K562 (cell line): ENCODE measurements around the gene TMEM120B. TPM values are rescaled to one million over a fixed set of nuclear protein-coding genes. Genes with fewer than 3 reads are reported as not detected.

Experiments used
- BCOR ChIP-seq: fragments of 450-650 bp; IDR thresholded peaks from 2 replicates; pipeline ENCODE4 v1.6.1; 2016
- CHD1 ChIP-seq: fragments of 200-600 bp; sonication (generic); IDR thresholded peaks from one replicate; pipeline ENCODE4 v1.6.1; 2012; ENCODE audit warnings: mild to moderate bottlenecking, moderate library complexity, low read length, inconsistent platforms
- ESRRA ChIP-seq: fragments of 450-650 bp; IDR thresholded peaks from 2 replicates; pipeline ENCODE4 v1.6.1; 2014; ENCODE audit warnings: low read depth, mild to moderate bottlenecking, moderate library complexity, borderline replicate concordance
- FOXJ3 ChIP-seq: sonication (generic); formaldehyde crosslinking; IDR thresholded peaks from 2 replicates; pipeline ENCODE4 v1.4.0; 2020; ENCODE audit warnings: mild to moderate bottlenecking, missing genetic modification reagents
- HDAC2 ChIP-seq: fragments of 450-650 bp; IDR thresholded peaks from 2 replicates; pipeline ENCODE4 v1.6.1; 2016; ENCODE audit warnings: mild to moderate bottlenecking
- HDAC8 ChIP-seq: fragments of 450-650 bp; IDR thresholded peaks from 2 replicates; pipeline ENCODE4 v1.6.1; 2016; ENCODE audit warnings: mild to moderate bottlenecking, missing genetic modification characterization, moderate library complexity, missing compliant biosample characterization
- MCM7 ChIP-seq, 2 experiments: fragments of 450-650 bp; IDR thresholded peaks; 2 replicates each; pipeline ENCODE4 v1.6.1; 2016 to 2018
- MED1 ChIP-seq: sonication (generic); formaldehyde crosslinking; IDR thresholded peaks from 2 replicates; pipeline ENCODE4 v1.8.1; 2023; ENCODE audit warnings: missing genetic modification reagents, borderline replicate concordance
- NCOA1 ChIP-seq: fragments of 450-650 bp; IDR thresholded peaks from 2 replicates; pipeline ENCODE4 v1.6.1; 2016; ENCODE audit warnings: low read depth
- NFE2L1 ChIP-seq: fragments of 450-650 bp; IDR thresholded peaks from 2 replicates; pipeline ENCODE4 v1.6.1; 2016; ENCODE audit warnings: missing genetic modification characterization, low read depth, mild to moderate bottlenecking, missing compliant biosample characterization, moderate library complexity, borderline replicate concordance
- POLR2AphosphoS2 ChIP-seq: IDR thresholded peaks from 2 replicates; pipeline ENCODE4 v1.6.1; 2012; ENCODE audit warnings: low read length, improper control_type of control experiment
- PPARD ChIP-seq: fragments of 250-450 bp; sonication (Bioruptor Pico); IDR thresholded peaks from 2 replicates; pipeline ENCODE4 v1.8.0; 2022; ENCODE audit warnings: inconsistent platforms, mild to moderate bottlenecking, moderate library complexity
- PRPF4 ChIP-seq: fragments of 200-400 bp; formaldehyde crosslinking; IDR thresholded peaks from one replicate; pipeline ENCODE4 v1.6.1; 2017; ENCODE audit warnings: low read length, low read depth, mild to moderate bottlenecking; ENCODE audit not compliant: insufficient read depth, poor library complexity, severe bottlenecking
- RNF2 ChIP-seq: sonication (generic); IDR thresholded peaks from 2 replicates; pipeline ENCODE4 v1.6.1; 2016
- SP1 ChIP-seq: sonication (generic); formaldehyde crosslinking; IDR thresholded peaks from 2 replicates; pipeline ENCODE4 v1.8.1; 2022; ENCODE audit warnings: mild to moderate bottlenecking, missing genetic modification reagents
- SUPT5H ChIP-seq: fragments of 450-650 bp; IDR thresholded peaks from 2 replicates; pipeline ENCODE4 v1.6.1; 2016
- TAF1 ChIP-seq: IDR thresholded peaks from 2 replicates; pipeline ENCODE4 v1.6.1; 2011; ENCODE audit warnings: mild to moderate bottlenecking, low read length, moderate library complexity; ENCODE audit not compliant: insufficient read depth, control insufficient read depth, severe bottlenecking; ENCODE audit errors: extremely low read depth
- TCF7 ChIP-seq: sonication (generic); IDR thresholded peaks from 2 replicates; pipeline ENCODE4 v1.6.1; 2016; ENCODE audit warnings: antibody characterized with exemption, borderline replicate concordance
- TRIM25 ChIP-seq: fragments of 450-650 bp; IDR thresholded peaks from 2 replicates; pipeline ENCODE4 v1.7.0; 2016; ENCODE audit warnings: borderline replicate concordance
- TRIM28 ChIP-seq: fragments of 450-650 bp; IDR thresholded peaks from 2 replicates; pipeline ENCODE4 v1.6.1; 2017
- ZNF143 ChIP-seq: sonication (generic); formaldehyde crosslinking; IDR thresholded peaks from 2 replicates; pipeline ENCODE4 v1.9.0; 2022; ENCODE audit warnings: mild to moderate bottlenecking, missing genetic modification reagents
- ZNF165 ChIP-seq: fragments of 250-450 bp; sonication (Bioruptor Pico); IDR thresholded peaks from 2 replicates; pipeline ENCODE4 v1.4.0; 2020; ENCODE audit warnings: borderline replicate concordance
- ZNF696 ChIP-seq: fragments of 250-450 bp; sonication (Bioruptor Pico); conservative IDR thresholded peaks from 2 replicates; pipeline ENCODE4 v1.4.0; 2020; ENCODE audit warnings: mild to moderate bottlenecking, moderate library complexity
- ZNF830 ChIP-seq: fragments of 250-450 bp; sonication (Bioruptor Pico); IDR thresholded peaks from 2 replicates; pipeline ENCODE4 v1.5.0; 2021; ENCODE audit warnings: mild to moderate bottlenecking
- polyA plus RNA-seq, 8 experiments: library from polyadenylated mRNA; depleted of rRNA in 4 of 8; stranded (reverse) in 5 of 8; unstranded in 3 of 8; fragments of >200 nt; fragmentation: Nextera tagmentation in 2 of 8; fragmentation: Illumina TruSeq in 1 of 8; extraction: Ambion mirVana in 2 of 8; extraction: Trizol in 1 of 8; gene quantifications; 2 replicates each; pipeline versions ENCODE4 v1.2.1 to v1.2.3, GENCODE V29; 2011 to 2014; ENCODE audit warnings: inconsistent platforms in 1 of 8, missing spikeins in 1 of 8
- total RNA-seq, 7 experiments: library from RNA; depleted of rRNA in 6 of 7; stranded (reverse); fragments of >200 nt in 6 of 7; fragmentation: Illumina TruSeq in 2 of 7; extraction: Trizol in 2 of 7; gene quantifications; 2 replicates each; pipeline versions ENCODE4 v1.2.1 to v1.2.3, GENCODE V29; 2011 to 2021; ENCODE audit warnings: low replicate concordance in 1 of 7
- TF ChIP-seq, protein P1 (sequence below): sonication (generic); formaldehyde crosslinking; IDR thresholded peaks from 2 replicates; pipeline ENCODE4 v1.8.0; 2023; ENCODE audit warnings: mild to moderate bottlenecking, missing genetic modification reagents
- TF ChIP-seq, protein P2 (sequence below): fragments of 450-650 bp; IDR thresholded peaks from 2 replicates; pipeline ENCODE4 v1.6.1; 2016; ENCODE audit warnings: missing biosample characterization, missing genetic modification characterization

The TMEM120B gene
- total and polyA plus RNA-seq, 9 of the 15 experiments (the other 6 are each of a cell fraction or from before 2014, with no cell fraction given), result 1.7 to 18.6 (median 7.4) TPM

DNA sequence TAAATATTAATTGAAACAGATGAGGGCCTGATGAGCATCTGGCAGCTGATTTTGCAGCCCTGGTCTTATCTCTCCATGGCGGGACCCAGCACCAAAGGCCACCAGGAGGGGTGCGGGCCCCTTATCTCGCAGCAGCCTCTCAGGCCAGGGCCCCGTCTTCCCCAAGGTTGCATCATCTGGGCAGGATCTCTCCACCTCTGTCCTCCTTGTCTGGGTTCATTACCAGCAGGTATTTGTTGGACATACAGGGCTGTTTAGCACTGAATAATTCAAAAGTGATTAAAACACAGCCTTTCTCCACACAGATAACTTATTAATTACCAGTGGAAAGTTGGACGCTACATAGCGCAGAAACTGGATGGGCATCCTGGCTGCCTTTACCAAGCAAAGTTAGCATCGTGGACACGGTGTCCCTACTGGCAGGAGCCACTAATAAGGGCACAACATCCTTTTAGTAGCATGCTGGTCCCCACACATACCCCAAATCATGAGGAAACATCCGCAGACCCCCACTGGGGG, 25.8 kb downstream of the TMEM120B start (continued):
- TF ChIP-seq, protein P1, sequence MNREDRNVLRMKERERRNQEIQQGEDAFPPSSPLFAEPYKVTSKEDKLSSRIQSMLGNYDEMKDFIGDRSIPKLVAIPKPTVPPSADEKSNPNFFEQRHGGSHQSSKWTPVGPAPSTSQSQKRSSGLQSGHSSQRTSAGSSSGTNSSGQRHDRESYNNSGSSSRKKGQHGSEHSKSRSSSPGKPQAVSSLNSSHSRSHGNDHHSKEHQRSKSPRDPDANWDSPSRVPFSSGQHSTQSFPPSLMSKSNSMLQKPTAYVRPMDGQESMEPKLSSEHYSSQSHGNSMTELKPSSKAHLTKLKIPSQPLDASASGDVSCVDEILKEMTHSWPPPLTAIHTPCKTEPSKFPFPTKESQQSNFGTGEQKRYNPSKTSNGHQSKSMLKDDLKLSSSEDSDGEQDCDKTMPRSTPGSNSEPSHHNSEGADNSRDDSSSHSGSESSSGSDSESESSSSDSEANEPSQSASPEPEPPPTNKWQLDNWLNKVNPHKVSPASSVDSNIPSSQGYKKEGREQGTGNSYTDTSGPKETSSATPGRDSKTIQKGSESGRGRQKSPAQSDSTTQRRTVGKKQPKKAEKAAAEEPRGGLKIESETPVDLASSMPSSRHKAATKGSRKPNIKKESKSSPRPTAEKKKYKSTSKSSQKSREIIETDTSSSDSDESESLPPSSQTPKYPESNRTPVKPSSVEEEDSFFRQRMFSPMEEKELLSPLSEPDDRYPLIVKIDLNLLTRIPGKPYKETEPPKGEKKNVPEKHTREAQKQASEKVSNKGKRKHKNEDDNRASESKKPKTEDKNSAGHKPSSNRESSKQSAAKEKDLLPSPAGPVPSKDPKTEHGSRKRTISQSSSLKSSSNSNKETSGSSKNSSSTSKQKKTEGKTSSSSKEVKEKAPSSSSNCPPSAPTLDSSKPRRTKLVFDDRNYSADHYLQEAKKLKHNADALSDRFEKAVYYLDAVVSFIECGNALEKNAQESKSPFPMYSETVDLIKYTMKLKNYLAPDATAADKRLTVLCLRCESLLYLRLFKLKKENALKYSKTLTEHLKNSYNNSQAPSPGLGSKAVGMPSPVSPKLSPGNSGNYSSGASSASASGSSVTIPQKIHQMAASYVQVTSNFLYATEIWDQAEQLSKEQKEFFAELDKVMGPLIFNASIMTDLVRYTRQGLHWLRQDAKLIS (CRISPR knock-in tag), result no peak
- TF ChIP-seq SUPT5H (no peak), CHD1 (no peak), PRPF4 (no peak), TRIM25 (no peak), ESRRA (peak; percentile 32; the same call in 1 of the 2 replicates), NFE2L1 (tag) (no peak), HDAC8 (tag) (no peak), FOXJ3 (CRISPR knock-in tag) (no peak), NCOA1 (peak; percentile 73), TRIM28 (no peak), TCF7 (no peak), POLR2AphosphoS2 (no peak), RNF2 (peak; percentile 80), PPARD (CRISPR knock-in tag) (no peak), MCM7 (IDR thresholded peaks at IDR 0.05) (no peak), HDAC2 (no peak; the same call in none of the 2 replicates), SP1 (CRISPR knock-in tag) (no peak), ZNF143 (no peak), TAF1 (peak; percentile 39), BCOR (peak; percentile 1; the same call in 1 of the 2 replicates), ZNF165 (no peak), MED1 (CRISPR knock-in tag) (no peak), ZNF696 (CRISPR knock-in tag) (no peak), ZNF830 (CRISPR knock-in tag) (no peak)
- TF ChIP-seq, protein P2, sequence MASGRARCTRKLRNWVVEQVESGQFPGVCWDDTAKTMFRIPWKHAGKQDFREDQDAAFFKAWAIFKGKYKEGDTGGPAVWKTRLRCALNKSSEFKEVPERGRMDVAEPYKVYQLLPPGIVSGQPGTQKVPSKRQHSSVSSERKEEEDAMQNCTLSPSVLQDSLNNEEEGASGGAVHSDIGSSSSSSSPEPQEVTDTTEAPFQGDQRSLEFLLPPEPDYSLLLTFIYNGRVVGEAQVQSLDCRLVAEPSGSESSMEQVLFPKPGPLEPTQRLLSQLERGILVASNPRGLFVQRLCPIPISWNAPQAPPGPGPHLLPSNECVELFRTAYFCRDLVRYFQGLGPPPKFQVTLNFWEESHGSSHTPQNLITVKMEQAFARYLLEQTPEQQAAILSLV, result peak; percentile 95
